Peyer's patch (tissue), 4 donors: ENCODE data around the gene PRMT9. TPM values are rescaled to one million over a fixed set of nuclear protein-coding genes. Genes with fewer than 3 reads are reported as not detected.
A peak's percentile ranks its signal among the peaks of the same experiment; 100 is the strongest.

Experiments used
- DNase-seq, 3 donors: peaks; one replicate each; pipeline ENCODE4 v3.0.0-alpha.2; 2017 to 2019
- H3K27ac ChIP-seq, 4 donors: fragments of 200-600 bp; sonication (generic); one replicate each; pipeline ENCODE4 v1.5.1; 2016 to 2019
- H3K27me3 ChIP-seq, 2 donors: fragments of 200-600 bp; sonication (generic); one replicate each; pipeline ENCODE4 v1.5.1; 2019
- H3K36me3 ChIP-seq, 3 donors: fragments of 200-600 bp; sonication (generic); one replicate each; pipeline ENCODE4 v1.5.1; 2016 to 2019
- H3K4me1 ChIP-seq, 4 donors: fragments of 200-600 bp; sonication (generic); one replicate each; pipeline ENCODE4 v1.5.1; 2016 to 2019
- H3K4me3 ChIP-seq, 4 donors: fragments of 200-600 bp; sonication (generic); 1 replicate in 3 of 4; 2 replicates in 1 of 4; pipeline ENCODE4 v1.5.1; 2016 to 2019; ENCODE audit warnings: mild to moderate bottlenecking in 1 of 4
- H3K9me3 ChIP-seq, 4 donors: fragments of 200-600 bp; sonication (generic); one replicate each; pipeline ENCODE4 v1.5.1; 2016 to 2019; ENCODE audit warnings: mild to moderate bottlenecking in 1 of 4
- POLR2A ChIP-seq, 2 donors: fragments of 450-650 bp; IDR thresholded peaks; one replicate each; pipeline ENCODE4 v1.5.1; 2017; ENCODE audit warnings: antibody characterized with exemption in 2 of 2, mild to moderate bottlenecking in 2 of 2, moderate library complexity in 2 of 2
- total RNA-seq, 4 donors: library from RNA; depleted of rRNA; stranded (reverse); fragments of >200 nt; gene quantifications; one replicate each; pipeline ENCODE4 v1.1.0, GENCODE V29; 2016
- TF ChIP-seq, protein P1 (sequence below), 6 experiments: fragments of 450-650 bp in 4 of 6; fragments of 200-600 bp in 2 of 6; sonication (generic) in 1 of 6; IDR thresholded peaks; one replicate each; pipeline ENCODE4 v1.5.1; 2017 to 2019; ENCODE audit warnings: antibody characterized with exemption in 6 of 6, mild to moderate bottlenecking in 3 of 6, moderate library complexity in 1 of 6

PRMT9 gene
- total RNA-seq, 4 donors from 2014 or later, result 5.4 to 9.9 (median 7.8) TPM

DNA sequence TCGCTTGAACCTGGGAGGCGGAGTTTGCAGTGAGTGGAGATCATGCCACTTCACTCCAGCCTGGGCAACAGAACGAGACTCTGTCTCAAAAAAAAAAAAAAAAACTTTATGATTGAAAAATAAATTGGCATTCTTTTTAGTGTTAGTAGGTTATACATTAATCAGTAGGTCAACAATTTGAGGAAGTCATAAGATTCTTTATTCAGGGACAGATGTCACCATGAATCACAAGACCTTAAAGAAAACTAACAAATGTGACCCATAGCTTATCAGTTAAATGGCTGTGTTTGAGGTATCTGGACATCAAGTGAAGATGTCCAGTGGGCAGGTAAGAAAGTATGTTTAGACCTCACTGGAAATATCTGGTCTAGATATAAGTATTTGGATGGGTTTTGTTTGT lies 9.3 kb upstream of the PRMT9 start:
- no peak for DNase-seq
- Histone ChIP-seq H3K36me3 (no peaks in the 10 kb centered on the region), H3K4me3 (no peak overlapping the region), H3K4me1 (no peaks in the 10 kb centered on the region), H3K27me3 (no peaks in the 10 kb centered on the region), H3K27ac (no peak overlapping the region), H3K9me3 (no peaks in the 10 kb centered on the region)
- no peak for TF ChIP-seq POLR2A (IDR thresholded peaks at IDR 0.05)
- TF ChIP-seq, protein P1, sequence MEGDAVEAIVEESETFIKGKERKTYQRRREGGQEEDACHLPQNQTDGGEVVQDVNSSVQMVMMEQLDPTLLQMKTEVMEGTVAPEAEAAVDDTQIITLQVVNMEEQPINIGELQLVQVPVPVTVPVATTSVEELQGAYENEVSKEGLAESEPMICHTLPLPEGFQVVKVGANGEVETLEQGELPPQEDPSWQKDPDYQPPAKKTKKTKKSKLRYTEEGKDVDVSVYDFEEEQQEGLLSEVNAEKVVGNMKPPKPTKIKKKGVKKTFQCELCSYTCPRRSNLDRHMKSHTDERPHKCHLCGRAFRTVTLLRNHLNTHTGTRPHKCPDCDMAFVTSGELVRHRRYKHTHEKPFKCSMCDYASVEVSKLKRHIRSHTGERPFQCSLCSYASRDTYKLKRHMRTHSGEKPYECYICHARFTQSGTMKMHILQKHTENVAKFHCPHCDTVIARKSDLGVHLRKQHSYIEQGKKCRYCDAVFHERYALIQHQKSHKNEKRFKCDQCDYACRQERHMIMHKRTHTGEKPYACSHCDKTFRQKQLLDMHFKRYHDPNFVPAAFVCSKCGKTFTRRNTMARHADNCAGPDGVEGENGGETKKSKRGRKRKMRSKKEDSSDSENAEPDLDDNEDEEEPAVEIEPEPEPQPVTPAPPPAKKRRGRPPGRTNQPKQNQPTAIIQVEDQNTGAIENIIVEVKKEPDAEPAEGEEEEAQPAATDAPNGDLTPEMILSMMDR (IDR thresholded peaks at IDR 0.05), result no peak

DNA sequence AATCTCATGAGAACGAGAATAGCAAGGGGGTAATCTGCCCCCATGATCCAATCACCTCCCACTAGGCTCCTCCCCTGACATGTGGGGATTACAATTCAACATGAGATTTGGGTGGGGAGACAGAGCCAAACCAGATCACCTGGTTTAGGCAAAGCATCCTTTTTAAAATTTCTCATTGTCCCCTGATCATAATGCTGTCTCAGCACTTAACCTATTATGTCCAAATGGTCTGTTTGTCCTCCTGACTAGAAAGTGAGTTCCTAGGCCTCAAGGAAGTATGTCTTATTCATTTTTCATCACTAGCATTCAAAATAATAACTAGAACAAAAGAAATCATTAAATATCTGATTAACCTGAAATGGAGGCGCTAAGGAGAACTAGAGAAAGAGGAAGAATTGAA lies 7.9 kb upstream of the PRMT9 start:
- TF ChIP-seq, protein P1 (IDR thresholded peaks at IDR 0.05), result no peak
- TF ChIP-seq POLR2A (IDR thresholded peaks at IDR 0.05), result no peak
- no peaks in the 10 kb centered on the region for H3K36me3 ChIP-seq
- no peaks in the 10 kb centered on the region for H3K4me1 ChIP-seq
- H3K27me3 ChIP-seq, result no peaks in the 10 kb centered on the region
- H3K4me3 ChIP-seq, result no peak overlapping the region
- H3K27ac ChIP-seq, result no peak overlapping the region
- H3K9me3 ChIP-seq, result no peaks in the 10 kb centered on the region
- no peak for DNase-seq

DNA sequence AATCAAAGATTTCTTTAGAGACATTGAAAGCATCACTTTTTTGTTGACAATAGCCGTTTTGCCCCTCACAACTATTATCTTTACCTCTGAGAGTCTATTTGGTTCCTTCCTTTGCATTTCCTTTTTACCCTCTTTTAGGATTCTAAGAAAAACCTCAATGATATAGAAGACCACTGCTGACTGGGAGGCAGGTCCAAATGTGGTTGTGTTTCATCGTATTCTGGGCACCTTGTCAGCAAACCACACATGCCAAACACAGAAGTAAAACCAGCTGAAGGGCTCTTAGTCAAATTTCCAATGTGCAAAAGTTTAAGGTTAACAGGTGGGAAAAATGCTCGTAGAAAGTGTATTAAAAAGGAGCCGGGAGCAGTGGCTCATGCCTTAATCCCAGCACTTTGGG lies 5.1 kb upstream of the PRMT9 start:
- DNase-seq, result no peak
- Histone ChIP-seq H3K9me3 (no peaks in the 10 kb centered on the region), H3K4me1 (no peaks in the 10 kb centered on the region), H3K27me3 (no peaks in the 10 kb centered on the region), H3K4me3 (no peak overlapping the region), H3K36me3 (no peaks in the 10 kb centered on the region), H3K27ac (no peak overlapping the region)
- TF ChIP-seq, protein P1 (IDR thresholded peaks at IDR 0.05), result no peak
- TF ChIP-seq POLR2A (IDR thresholded peaks at IDR 0.05), result no peak

DNA sequence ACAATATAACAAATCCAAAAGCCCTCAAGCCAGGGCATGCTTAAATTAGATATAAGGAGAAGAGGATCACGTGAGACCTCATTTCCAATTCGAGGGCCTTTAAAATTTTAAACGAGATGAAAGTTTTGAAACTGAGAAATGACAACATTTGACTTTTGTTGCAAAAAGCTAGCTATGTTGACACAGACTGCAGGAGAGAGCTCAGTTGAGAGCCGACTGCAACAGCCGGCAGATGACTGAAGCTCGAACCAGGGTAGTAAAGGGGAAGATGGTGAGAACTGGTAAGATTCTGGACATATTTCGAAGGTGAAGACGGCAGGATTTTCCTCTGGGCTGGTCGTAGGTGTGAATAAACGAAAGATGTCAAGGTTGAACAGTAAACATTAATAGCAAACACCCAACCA lies 773 bp downstream of the PRMT9 start:
- peak overlapping the region; percentile 80 to 87 (median 86) for H3K27ac ChIP-seq

DNA sequence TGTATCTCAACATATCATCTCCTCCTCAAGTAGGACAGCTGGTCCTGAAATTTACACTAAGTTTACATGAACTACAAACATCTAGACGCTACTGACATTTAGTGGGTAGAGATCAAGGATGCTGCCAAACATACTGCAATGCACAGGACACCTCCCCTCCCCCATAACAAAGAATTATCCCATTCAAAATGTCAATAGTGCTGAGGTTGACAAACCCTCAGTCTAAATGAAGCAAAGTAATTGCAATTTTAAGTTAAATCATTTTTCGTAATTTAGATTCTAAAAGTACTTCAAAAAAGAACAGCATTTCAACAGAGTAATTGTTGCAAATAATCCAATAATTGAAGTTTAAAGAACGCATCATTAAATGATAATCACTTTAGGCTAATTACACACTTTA lies 1.2 kb downstream of the PRMT9 start:
- H3K27ac ChIP-seq, result no peak overlapping the region
- peaks cover 0 to 8% (median 0%) of the 10 kb centered on the region in 4 donors for H3K4me1 ChIP-seq
- H3K27me3 ChIP-seq, result no peaks in the 10 kb centered on the region
- TF ChIP-seq POLR2A (IDR thresholded peaks at IDR 0.05), result no peak
- TF ChIP-seq, protein P1 (IDR thresholded peaks at IDR 0.05), result no peak
- no peak for DNase-seq
- no peaks in the 10 kb centered on the region for H3K9me3 ChIP-seq
- H3K4me3 ChIP-seq, result peak overlapping the region in 2 of 4 donors; percentile 80
- H3K36me3 ChIP-seq, result peaks cover 0 to 16% (median 0%) of the 10 kb centered on the region in 3 donors

More for the DNA sequence above, 773 bp downstream of the PRMT9 start:
- H3K9me3 ChIP-seq, result no peaks in the 10 kb centered on the region
- no peaks in the 10 kb centered on the region for H3K27me3 ChIP-seq
- H3K36me3 ChIP-seq, result peaks cover 0 to 12% (median 0%) of the 10 kb centered on the region in 3 donors
- H3K4me1 ChIP-seq, result peaks cover 0 to 8% (median 0%) of the 10 kb centered on the region in 4 donors
- peak overlapping the region; percentile 65 to 80 (median 76) for H3K4me3 ChIP-seq
- no peak for DNase-seq
- TF ChIP-seq, protein P1 (IDR thresholded peaks at IDR 0.05), result no peak
- no peak for TF ChIP-seq POLR2A (IDR thresholded peaks at IDR 0.05)
